NCI-H146 treated with DMSO at 0.1 percent for 48 hours (cell line): ENCODE data around the gene SRD5A3.

Source experiments
- DNase-seq: peaks from one replicate; lab custom pipeline; 2025; ENCODE audit not compliant: unreplicated experiment; lab: John Stamatoyannopoulos, UW

Gene SRD5A3

GRCh38 chr4:55405073-55405472 is 59.0 kb downstream of the SRD5A3 start:
- no peak for DNase-seq

- DNase-seq, result no peak
Measured at GRCh38 chr4:55406545-55406944, 60.5 kb downstream of the SRD5A3 start.

GRCh38 chr4:55407119-55407518 is 61.1 kb downstream of the SRD5A3 start:
- DNase-seq, result no peak

GRCh38 chr4:55407764-55408163 is 61.7 kb downstream of the SRD5A3 start:
- no peak for DNase-seq

- DNase-seq, result no peak
Measured at GRCh38 chr4:55409468-55410171, 63.6 kb downstream of the SRD5A3 start.

DNA sequence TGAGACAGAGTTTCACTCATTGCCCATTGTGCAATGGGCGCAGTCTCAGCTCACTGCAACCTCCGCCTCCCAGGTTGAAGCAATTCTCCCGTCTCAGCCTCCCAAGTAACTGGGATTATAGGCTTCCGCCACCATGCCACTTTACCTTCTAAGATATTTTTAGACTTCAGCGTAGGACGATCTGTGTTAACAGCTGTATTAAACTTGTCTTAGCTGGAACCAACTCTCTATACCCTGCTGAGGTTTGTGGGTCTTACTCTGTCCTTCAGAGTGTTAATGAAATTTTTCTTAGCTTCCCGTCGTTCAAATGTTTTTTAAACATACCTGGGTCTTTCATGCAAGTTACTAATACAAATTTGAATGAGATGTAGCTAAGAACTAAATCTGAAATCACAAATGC is 64.4 kb downstream of the SRD5A3 start:
- no peak for DNase-seq

DNA sequence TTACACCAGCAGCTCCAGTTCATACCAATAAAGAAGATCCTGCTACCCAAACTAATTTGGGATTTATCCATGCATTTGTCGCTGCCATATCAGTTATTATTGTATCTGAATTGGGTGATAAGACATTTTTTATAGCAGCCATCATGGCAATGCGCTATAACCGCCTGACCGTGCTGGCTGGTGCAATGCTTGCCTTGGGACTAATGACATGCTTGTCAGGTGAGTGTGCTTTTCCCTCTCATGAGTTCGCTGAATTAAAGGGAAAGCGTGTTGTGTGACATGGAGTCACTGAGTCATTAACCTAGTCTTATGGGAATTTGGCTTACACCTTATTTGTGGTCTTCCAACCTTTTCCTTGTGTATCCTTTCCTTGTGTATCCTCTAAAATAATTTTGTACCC is 65.6 kb downstream of the SRD5A3 start:
- no peak for DNase-seq

DNA sequence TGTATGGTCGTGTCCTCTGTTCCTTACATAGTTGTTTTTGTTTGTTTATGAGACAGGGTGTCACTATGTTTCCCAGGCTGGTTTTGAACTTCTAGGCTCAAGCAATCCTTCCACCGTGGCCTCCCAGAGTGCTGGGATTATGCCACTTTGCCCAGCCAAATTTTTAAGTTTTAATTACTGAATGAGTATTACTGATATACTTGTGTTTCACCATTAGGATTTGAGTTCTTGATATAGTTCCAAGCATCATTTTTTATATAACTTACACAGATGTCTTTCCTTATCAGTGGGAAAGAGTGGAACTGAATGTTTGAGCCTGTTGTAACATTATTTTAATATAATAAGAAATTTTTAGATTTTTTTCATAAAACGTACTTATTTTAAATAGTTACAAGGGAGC is 70.1 kb downstream of the SRD5A3 start:
- no peak for DNase-seq
